A673 (cell line): Measurements from ENCODE around the gene LRSAM1. TPM values are rescaled to one million over a fixed set of nuclear protein-coding genes. Genes with fewer than 3 reads are reported as not detected.

Experiments used
- BruUV-seq: library from RNA; stranded (reverse); fragments of 400-500 nt; replicated peaks from 2 replicates; lab custom pipeline; 2021; lab: Mats Ljungman, UMichigan
- CTCF ChIA-PET: fragments of 300-600 bp; sonication (Branson Sonifier 250); formaldehyde crosslinking; loops from one replicate; lab custom pipeline; 2022; ENCODE audit warnings: antibody characterized with exemption; lab: Charles Lee
- POLR2A ChIA-PET: fragments of 300-600 bp; sonication (Branson Sonifier 250); formaldehyde crosslinking; loops from one replicate; lab custom pipeline; 2022; ENCODE audit warnings: antibody characterized with exemption; ENCODE audit not compliant: low non-redundant PET; lab: Charles Lee
- DNase-seq: peaks from one replicate; pipeline ENCODE4 v3.0.0-alpha.2; 2015; ENCODE audit warnings: low spot score
- H3K27ac ChIP-seq: fragments of 200-600 bp; sonication (generic); 2 replicates; pipeline ENCODE4 v1.5.1; 2016; ENCODE audit warnings: mixed run types, low read depth, mild to moderate bottlenecking, mixed read lengths, antibody characterized with exemption, low read length; ENCODE audit not compliant: poor library complexity, severe bottlenecking
- H3K27me3 ChIP-seq: fragments of 200-600 bp; sonication (generic); replicated peaks from 2 replicates; pipeline ENCODE4 v1.6.1; 2017; ENCODE audit warnings: mixed run types, low read depth, mild to moderate bottlenecking, mixed read lengths, antibody characterized with exemption, low read length; ENCODE audit not compliant: insufficient read depth, poor library complexity
- H3K36me3 ChIP-seq: fragments of 200-600 bp; sonication (generic); 2 replicates; pipeline ENCODE4 v1.6.1; 2016; ENCODE audit warnings: mixed run types, mild to moderate bottlenecking, mixed read lengths, antibody characterized with exemption, low read length; ENCODE audit not compliant: insufficient read depth, poor library complexity, severe bottlenecking
- H3K4me1 ChIP-seq: fragments of 200-600 bp; sonication (generic); 2 replicates; pipeline ENCODE4 v1.6.1; 2017; ENCODE audit warnings: mixed run types, mild to moderate bottlenecking, mixed read lengths, antibody characterized with exemption, low read length; ENCODE audit not compliant: insufficient read depth, poor library complexity, severe bottlenecking
- H3K4me3 ChIP-seq: fragments of 200-600 bp; sonication (generic); 2 replicates; pipeline ENCODE4 v1.5.1; 2016; ENCODE audit warnings: low read depth, mixed run types, mild to moderate bottlenecking, mixed read lengths, low read length; ENCODE audit not compliant: poor library complexity, severe bottlenecking
- H3K9me3 ChIP-seq: fragments of 200-600 bp; sonication (generic); 2 replicates; pipeline ENCODE4 v1.6.1; 2016; ENCODE audit warnings: mixed run types, low read depth, mild to moderate bottlenecking, mixed read lengths, antibody characterized with exemption, low read length; ENCODE audit not compliant: poor library complexity, severe bottlenecking
- CTCF ChIP-seq: fragments of 300-800, 200-600 bp; sonication (generic); conservative IDR thresholded peaks from 2 replicates; pipeline ENCODE4 v1.5.1; 2017; ENCODE audit warnings: low read depth, mild to moderate bottlenecking, antibody characterized with exemption, low read length, moderate library complexity, mixed read lengths
- EZH2 ChIP-seq: fragments of 200-600 bp; sonication (generic); IDR thresholded peaks from 2 replicates; pipeline ENCODE4 v1.6.1; 2017; ENCODE audit warnings: borderline replicate concordance, low read depth, mild to moderate bottlenecking, mixed read lengths, antibody characterized with exemption, low read length; ENCODE audit not compliant: poor library complexity, severe bottlenecking
- intact Hi-C: fragments of 100-400 bp; cut with micrococcal nuclease; formaldehyde crosslinking; loops from one replicate; pipeline ENCODE4 v1.10.0; 2022; ENCODE audit not compliant: unreplicated experiment
- total RNA-seq: library from RNA; stranded (reverse); gene quantifications from 2 replicates; pipeline ENCODE4 v1.2.3, GENCODE V29; 2021

The LRSAM1 gene
- total RNA-seq, 1 experiment from 2014 or later: 15.8 TPM

- DNase-seq: no peak
- ChIA-PET CTCF (no interaction called here), POLR2A (no interaction called here)
- Histone ChIP-seq H3K27ac (no peak overlapping the region), H3K9me3 (no peaks in the 10 kb centered on the region), H3K36me3 (no peaks in the 10 kb centered on the region), H3K4me1 (no peaks in the 10 kb centered on the region), H3K4me3 (no peak overlapping the region), H3K27me3 (no peaks in the 10 kb centered on the region)
- no peak for TF ChIP-seq EZH2
- no peak for TF ChIP-seq CTCF
- intact Hi-C loops: no loop called here
- no TSS peak for BruUV-seq
These were observed 47.7 kb upstream of the LRSAM1 start for GRCh38 chr9:127403507-127404192.

DNA sequence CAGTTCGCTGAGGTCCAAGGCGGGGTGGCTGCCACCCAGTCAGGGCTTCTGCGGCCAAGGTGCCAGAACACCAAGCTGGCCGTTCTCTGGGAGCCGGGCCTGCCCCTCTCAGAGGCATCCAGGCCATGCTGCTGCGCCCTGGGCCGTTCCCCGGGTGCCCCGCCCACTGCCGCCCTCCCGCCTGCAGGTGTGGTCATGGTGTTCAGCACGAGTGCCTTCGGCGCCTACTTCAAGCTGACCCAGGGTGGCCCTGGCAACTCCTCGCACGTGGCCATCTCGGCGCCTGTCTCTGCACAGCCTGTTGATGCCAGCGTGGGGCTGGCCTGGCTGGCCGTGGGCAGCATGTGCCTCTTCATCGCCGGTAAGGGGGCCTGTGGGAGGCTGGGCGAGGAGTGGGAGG lies 46.7 kb upstream of the LRSAM1 start:
- intact Hi-C loops: no loop called here

DNA sequence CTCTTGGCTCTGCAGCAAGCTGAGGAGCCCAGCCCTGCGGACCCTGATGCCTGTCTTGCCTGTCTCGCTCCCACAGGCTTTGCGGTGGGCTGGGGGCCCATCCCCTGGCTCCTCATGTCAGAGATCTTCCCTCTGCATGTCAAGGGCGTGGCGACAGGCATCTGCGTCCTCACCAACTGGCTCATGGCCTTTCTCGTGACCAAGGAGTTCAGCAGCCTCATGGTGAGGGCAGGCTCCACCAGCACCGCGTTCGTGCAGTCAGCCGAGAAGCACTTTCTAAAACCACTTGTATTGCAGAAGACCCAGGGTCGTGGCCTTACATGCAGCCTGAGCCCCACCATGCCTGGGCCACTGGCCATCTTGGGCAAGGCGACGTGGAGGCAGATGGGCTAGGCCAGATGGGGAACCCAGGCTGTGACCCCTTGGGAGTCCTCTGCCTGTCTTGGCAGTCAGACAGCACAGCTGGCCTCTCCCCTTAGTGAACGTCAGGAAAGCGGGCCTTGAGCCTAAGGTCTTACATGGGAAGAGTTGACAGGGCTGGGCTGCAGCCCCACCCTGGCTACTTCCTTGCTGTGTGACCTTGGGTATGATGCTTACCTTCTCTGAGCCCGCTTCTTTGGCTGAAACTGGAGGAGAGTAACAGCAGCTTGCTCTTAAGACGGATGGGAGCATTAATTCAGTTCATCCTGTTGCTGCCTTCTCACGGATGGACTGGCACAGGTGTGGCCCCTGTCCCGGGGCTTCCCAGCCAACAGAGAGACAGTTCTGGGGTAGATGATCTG lies 45.8 kb upstream of the LRSAM1 start:
- intact Hi-C loops: no loop called here

More for the DNA sequence above, 46.7 kb upstream of the LRSAM1 start:
- no peak for DNase-seq
- BruUV-seq: no TSS peak
- CTCF ChIA-PET: no interaction called here
- Histone ChIP-seq H3K27me3 (no peaks in the 10 kb centered on the region), H3K4me1 (no peaks in the 10 kb centered on the region), H3K27ac (no peak overlapping the region), H3K4me3 (no peak overlapping the region), H3K36me3 (no peaks in the 10 kb centered on the region), H3K9me3 (no peaks in the 10 kb centered on the region)
- TF ChIP-seq EZH2 (no peak), CTCF (no peak)
- POLR2A ChIA-PET: no interaction called here

More for the DNA sequence above, 45.8 kb upstream of the LRSAM1 start:
- Histone ChIP-seq H3K4me3 (no peak overlapping the region), H3K9me3 (no peaks in the 10 kb centered on the region), H3K27me3 (no peaks in the 10 kb centered on the region), H3K36me3 (no peaks in the 10 kb centered on the region), H3K27ac (no peak overlapping the region), H3K4me1 (no peaks in the 10 kb centered on the region)
- ChIA-PET CTCF (no interaction called here), POLR2A (no interaction called here)
- TF ChIP-seq CTCF: no peak
- TF ChIP-seq EZH2: no peak
- BruUV-seq: no TSS peak
- no peak for DNase-seq
